Mesothelial cell of epicardium (in vitro differentiated cells): Measurements from ENCODE around the gene SYNGAP1. TPM values are rescaled to one million over a fixed set of nuclear protein-coding genes. Genes with fewer than 3 reads are reported as not detected.
"Not testable (repeated sequence)": the region's sequence is repeated elsewhere in the genome, so short reads cannot be mapped to it uniquely, and the experiment has no call there.

Experiments
- DNase-seq, 2 experiments: peaks; one replicate each; pipeline ENCODE4 v3.0.0; 2021; ENCODE audit warnings: low spot score in 2 of 2; ENCODE audit not compliant: unreplicated experiment in 2 of 2
- H3K27ac Mint-ChIP-seq: 2 replicates; pipeline ENCODE4 v1.8.0; 2021; ENCODE audit warnings: mixed read lengths
- H3K27me3 Mint-ChIP-seq: 2 replicates; pipeline ENCODE4 v1.8.0; 2021; ENCODE audit warnings: low read depth, mixed read lengths
- H3K36me3 Mint-ChIP-seq: 2 replicates; pipeline ENCODE4 v1.8.0; 2021; ENCODE audit warnings: mixed read lengths
- H3K4me1 Mint-ChIP-seq: 2 replicates; pipeline ENCODE4 v1.8.0; 2021; ENCODE audit warnings: mixed read lengths
- H3K4me3 Mint-ChIP-seq: 2 replicates; pipeline ENCODE4 v1.8.0; 2021; ENCODE audit warnings: mild to moderate bottlenecking, moderate library complexity, mixed read lengths
- H3K9me3 Mint-ChIP-seq: 2 replicates; pipeline ENCODE4 v1.8.0; 2021; ENCODE audit warnings: mixed read lengths
- total RNA-seq: library from RNA; stranded (reverse); gene quantifications from 3 replicates; pipeline ENCODE4 v1.2.1, GENCODE V29; 2021
- TF ChIP-seq, protein P1 (sequence below): fragments of 200-600 bp; sonication (generic); IDR thresholded peaks from one replicate; pipeline ENCODE4 v1.5.0; 2021; ENCODE audit warnings: antibody characterized with exemption; ENCODE audit not compliant: unreplicated experiment

The SYNGAP1 gene
- 57.7 to 66.1 TPM (median 65.1 TPM) in 3 replicates for total RNA-seq

DNA sequence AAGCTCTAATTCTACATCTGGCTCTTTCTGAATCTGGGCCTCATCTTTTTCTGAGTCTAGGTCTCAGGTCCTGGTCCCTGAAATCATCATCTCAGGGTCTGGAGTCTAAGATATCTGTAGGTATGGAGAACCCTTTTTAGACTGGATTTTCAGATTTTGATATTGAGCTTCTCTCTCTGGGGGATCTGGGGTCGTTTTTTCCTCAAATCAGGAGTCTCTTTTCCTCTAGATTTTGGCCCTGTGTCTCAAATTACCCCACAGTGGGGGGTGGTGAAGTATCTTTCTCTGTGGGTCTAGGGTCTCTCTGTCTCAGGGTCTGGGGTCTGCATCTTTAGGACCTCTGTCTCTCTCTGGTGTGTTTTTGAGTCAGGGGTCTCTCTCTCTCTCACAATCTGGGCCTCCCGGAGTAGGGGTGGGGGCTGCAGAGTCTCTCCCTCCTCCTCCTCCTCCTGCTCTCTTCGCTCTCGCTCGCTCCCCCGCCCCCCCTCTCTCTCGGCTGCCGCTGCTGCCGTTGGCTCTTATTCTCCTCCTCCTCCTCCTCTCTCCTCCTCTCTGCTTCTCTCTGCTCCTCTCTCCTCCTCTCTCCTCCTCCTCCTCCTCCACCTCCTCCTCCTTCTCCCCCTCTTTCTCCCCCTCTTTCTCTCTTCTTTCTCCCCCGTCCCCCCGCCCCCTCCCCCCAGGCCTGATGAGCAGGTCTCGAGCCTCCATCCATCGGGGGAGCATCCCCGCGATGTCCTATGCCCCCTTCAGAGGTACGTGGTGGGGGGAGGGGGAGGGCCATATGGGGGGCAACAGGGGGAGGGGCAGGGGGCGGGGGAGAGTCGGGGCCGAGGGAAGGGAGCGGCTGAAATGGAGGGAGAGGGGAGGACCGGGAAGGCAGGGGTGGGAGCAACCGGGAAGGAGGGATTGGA lies at the start of gene SYNGAP1:
SYNGAP1 (plus strand) TSS at position 486 of the 911 bp plus-strand sequence; CDS start at position 686, 200 bp downstream.
- Mint-ChIP-seq H3K27ac (peak within 1 kb of the TSS; percentile 98), H3K36me3 (peaks cover 13% of the 10 kb centered on the region), H3K4me1 (peaks cover 69% of the 10 kb centered on the region), H3K9me3 (no peaks in the 10 kb centered on the region), H3K27me3 (no peaks in the 10 kb centered on the region), H3K4me3 (peak within 1 kb of the TSS; percentile 94)
- DNase-seq: no peak
- TF ChIP-seq, protein P1, sequence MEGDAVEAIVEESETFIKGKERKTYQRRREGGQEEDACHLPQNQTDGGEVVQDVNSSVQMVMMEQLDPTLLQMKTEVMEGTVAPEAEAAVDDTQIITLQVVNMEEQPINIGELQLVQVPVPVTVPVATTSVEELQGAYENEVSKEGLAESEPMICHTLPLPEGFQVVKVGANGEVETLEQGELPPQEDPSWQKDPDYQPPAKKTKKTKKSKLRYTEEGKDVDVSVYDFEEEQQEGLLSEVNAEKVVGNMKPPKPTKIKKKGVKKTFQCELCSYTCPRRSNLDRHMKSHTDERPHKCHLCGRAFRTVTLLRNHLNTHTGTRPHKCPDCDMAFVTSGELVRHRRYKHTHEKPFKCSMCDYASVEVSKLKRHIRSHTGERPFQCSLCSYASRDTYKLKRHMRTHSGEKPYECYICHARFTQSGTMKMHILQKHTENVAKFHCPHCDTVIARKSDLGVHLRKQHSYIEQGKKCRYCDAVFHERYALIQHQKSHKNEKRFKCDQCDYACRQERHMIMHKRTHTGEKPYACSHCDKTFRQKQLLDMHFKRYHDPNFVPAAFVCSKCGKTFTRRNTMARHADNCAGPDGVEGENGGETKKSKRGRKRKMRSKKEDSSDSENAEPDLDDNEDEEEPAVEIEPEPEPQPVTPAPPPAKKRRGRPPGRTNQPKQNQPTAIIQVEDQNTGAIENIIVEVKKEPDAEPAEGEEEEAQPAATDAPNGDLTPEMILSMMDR: no peak

DNA sequence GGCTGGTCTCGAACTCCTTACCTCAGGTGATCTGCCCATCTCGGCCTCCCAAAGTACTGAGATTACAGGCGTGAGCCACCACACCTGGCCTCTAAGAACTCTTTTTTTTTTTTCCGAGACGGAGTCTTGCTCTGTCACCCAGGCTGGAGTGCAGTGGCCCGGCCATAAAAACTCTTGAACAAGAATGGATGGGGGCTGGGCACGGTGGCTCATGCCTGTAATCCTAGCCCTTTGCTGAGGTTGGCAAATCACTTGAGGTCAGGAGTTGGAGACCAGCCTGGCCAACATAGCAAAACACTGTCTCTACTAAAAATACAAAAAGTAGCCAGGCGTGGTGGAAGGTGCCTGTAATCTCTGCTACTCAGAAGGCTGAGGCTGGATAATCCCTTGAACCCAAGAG lies 48.0 kb upstream of the SYNGAP1 start:
- not testable (repeated sequence) for H3K9me3 Mint-ChIP-seq, DNase-seq, H3K27me3 Mint-ChIP-seq, H3K4me3 Mint-ChIP-seq, H3K36me3 Mint-ChIP-seq
- peaks cover 36% of the 10 kb centered on the region for H3K4me1 Mint-ChIP-seq
- H3K27ac Mint-ChIP-seq: peak overlapping the region; percentile 21

DNA sequence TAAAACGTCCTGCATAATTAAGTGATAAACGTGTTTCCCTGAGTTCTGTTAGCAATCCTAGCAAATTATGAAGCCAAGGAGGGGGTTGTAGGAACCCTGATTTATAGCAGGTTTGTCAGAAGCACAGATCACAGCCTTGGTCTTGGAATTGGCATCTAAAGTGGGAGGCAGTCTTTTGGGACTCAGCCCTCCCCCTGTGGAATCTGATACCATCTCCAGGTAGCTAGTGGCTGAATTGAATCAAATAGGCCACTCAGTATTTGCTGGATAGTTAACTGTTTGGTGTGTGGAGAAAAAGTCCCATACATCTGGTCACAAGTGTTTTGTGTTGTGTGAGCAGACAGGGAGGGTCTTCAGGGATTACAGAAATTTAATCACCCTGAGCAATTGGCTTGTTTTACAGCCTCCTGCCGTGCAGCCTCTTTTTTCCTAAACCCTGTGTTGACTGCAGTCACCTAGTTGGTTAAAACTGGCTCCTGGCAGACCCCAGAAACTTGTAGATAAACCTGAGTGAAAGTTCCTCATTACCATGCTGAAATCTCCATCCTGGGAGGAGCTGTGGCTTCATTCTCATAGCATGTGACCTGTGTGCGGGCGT lies 47.2 kb upstream of the SYNGAP1 start:
- Mint-ChIP-seq H3K4me1 (peaks cover 36% of the 10 kb centered on the region), H3K36me3 (no peaks in the 10 kb centered on the region), H3K4me3 (no peak overlapping the region), H3K27ac (peak overlapping the region; percentile 89), H3K27me3 (no peaks in the 10 kb centered on the region), H3K9me3 (no peaks in the 10 kb centered on the region)
- TF ChIP-seq, protein P1: no peak
- DNase-seq: no peak

DNA sequence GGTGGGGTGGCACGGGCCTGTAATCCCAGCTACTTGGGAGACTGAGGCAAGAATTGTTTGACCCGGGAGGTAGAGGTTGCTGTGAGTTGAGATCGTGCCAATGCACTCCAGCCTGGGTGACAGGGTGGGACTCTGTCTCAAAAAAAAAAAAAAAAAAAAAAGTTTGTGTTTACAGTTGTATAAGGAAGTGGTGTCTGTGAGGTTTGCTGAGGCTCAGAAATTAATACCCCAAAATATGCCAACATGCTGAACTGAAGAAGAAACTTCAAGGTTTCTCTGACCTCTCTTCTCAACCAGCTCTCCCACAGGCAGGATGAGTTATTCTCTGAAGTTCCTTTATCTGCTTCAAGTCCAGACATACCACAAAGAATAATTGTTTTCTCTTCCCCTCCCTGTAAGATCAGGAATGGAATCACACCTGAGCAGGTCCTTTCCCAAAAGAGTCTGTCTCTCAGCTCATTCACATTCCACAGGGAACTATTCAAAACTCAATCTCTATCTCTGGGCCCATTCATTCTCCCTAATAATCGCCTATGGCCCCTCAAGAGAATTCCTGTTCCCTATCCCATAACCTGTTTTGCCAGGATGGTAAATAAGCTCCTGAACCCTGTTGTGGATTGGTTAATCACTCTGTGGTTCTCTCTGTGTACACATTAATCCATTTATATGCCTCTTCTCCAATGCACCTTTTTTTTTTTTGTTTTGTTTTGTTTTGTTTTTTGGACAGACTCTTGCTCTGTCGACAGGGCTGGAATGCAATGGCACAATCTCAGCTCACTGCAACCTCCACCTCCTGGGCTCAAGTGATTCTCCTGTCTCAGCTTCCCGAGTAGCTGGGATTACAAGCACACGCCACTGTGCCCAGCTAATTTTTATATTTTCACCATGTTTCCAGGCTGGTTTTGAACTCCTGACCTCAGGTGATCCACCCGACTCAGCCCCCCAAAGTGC lies 45.6 kb upstream of the SYNGAP1 start:
- Mint-ChIP-seq H3K4me3 (peak overlapping the region; percentile 1), H3K27ac (peak overlapping the region; percentile 87), H3K36me3 (no peaks in the 10 kb centered on the region), H3K9me3 (no peaks in the 10 kb centered on the region), H3K4me1 (peaks cover 36% of the 10 kb centered on the region), H3K27me3 (no peaks in the 10 kb centered on the region)
- DNase-seq: no peak
- TF ChIP-seq, protein P1: no peak

DNA sequence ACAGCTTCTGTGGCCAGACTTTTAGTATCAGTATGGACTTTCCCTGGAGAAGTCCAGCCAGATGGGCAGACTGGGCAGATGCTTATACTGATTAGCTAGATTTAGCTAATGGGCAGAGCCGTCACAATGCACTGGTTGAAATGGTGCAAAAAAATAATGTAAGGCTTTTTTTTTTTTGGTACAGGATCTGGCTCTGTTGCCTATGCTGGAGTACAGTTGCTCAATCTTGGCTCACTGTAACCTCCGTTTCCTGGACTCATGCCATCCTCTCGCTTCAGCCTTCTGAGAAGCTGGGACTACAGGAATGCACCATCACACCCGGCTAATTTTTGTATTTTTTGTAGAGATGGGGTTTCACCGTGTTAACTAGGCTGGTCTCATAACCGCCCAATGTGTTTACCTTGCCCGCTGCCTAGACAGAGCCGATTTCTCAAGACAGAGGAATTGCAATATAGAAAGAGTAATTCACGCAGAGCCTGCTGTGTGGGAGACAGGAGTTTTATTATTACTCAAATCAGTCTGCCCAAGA lies 44.7 kb upstream of the SYNGAP1 start:
- peaks cover 36% of the 10 kb centered on the region for H3K4me1 Mint-ChIP-seq
- DNase-seq: peak in 1 of 2 experiments; percentile 53
- no peaks in the 10 kb centered on the region for H3K27me3 Mint-ChIP-seq
- TF ChIP-seq, protein P1: no peak
- peak overlapping the region; percentile 87 for H3K27ac Mint-ChIP-seq
- H3K9me3 Mint-ChIP-seq: no peaks in the 10 kb centered on the region
- no peak overlapping the region for H3K4me3 Mint-ChIP-seq
- no peaks in the 10 kb centered on the region for H3K36me3 Mint-ChIP-seq
